Left ventricle myocardium inferior (tissue), 1 donor: ENCODE data around the gene ARL14. TPM values are rescaled to one million over a fixed set of nuclear protein-coding genes. Genes with fewer than 3 reads are reported as not detected.
A peak's percentile ranks its signal among the peaks of the same experiment; 100 is the strongest.
"Not testable (repeated sequence)": the region's sequence is repeated elsewhere in the genome, so short reads cannot be mapped to it uniquely, and the experiment has no call there.

Source experiments
- DNase-seq: peaks from one replicate; pipeline ENCODE4 v3.0.0-alpha.2; 2020
- H3K27ac ChIP-seq: fragments of 200-600 bp; replicated peaks from 2 replicates; pipeline ENCODE4 v1.8.0; 2021
- H3K27me3 ChIP-seq: fragments of 200-600 bp; 2 replicates; pipeline ENCODE4 v1.8.0; 2021; ENCODE audit warnings: low read depth
- H3K36me3 ChIP-seq: fragments of 200-600 bp; 2 replicates; pipeline ENCODE4 v1.8.0; 2021
- H3K4me1 ChIP-seq: fragments of 200-600 bp; 2 replicates; pipeline ENCODE4 v1.8.0; 2021
- H3K4me3 ChIP-seq: fragments of 200-600 bp; 2 replicates; pipeline ENCODE4 v1.8.0; 2021; ENCODE audit warnings: mild to moderate bottlenecking, moderate library complexity
- H3K9me3 ChIP-seq: fragments of 200-600 bp; replicated peaks from 2 replicates; pipeline ENCODE4 v1.8.0; 2021
- intact Hi-C: fragments of 100-400 bp; cut with micrococcal nuclease; formaldehyde crosslinking; loops from one replicate; pipeline ENCODE4 v1.11.0; 2022
- total RNA-seq: library from RNA; stranded (reverse); fragmentation: NEBNext Ultra II Directional; extraction: Animal tissue kit (Norgen Biotek cat#: 25700); gene quantifications from one replicate; pipeline ENCODE4 v1.2.1, GENCODE V29; 2021
- TF ChIP-seq, protein P1 (sequence below): fragments of 200-600 bp; IDR thresholded peaks from 2 replicates; pipeline ENCODE4 v1.8.0; 2021; ENCODE audit warnings: antibody characterized with exemption, mild to moderate bottlenecking, borderline replicate concordance
- donor health status: DM: no; HTN: yes; CAD: no; lungs with severe emphysema.

ARL14 gene
- total RNA-seq, 1 donor from 2014 or later, result not detected

DNA sequence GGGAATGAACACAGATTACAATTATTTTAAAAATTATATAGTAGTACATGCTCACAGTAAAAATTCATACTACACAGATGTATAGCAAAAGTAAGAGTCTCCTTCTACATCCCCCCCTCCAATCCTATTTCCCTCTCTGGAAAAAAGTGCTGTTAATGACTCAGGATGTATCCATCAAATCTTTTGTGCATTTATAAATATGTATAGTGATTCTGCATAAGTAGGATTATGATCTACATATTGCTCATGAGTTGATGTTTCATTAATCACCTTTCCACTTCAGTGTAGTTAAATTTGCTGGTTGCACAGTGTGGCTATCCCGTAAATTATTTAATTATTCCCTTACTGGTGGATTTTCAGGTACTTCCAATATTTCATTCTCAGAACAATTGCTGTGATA is 25.3 kb downstream of the ARL14 start:
- H3K4me1 ChIP-seq, result peaks cover 21% of the 10 kb centered on the region
- TF ChIP-seq, protein P1, sequence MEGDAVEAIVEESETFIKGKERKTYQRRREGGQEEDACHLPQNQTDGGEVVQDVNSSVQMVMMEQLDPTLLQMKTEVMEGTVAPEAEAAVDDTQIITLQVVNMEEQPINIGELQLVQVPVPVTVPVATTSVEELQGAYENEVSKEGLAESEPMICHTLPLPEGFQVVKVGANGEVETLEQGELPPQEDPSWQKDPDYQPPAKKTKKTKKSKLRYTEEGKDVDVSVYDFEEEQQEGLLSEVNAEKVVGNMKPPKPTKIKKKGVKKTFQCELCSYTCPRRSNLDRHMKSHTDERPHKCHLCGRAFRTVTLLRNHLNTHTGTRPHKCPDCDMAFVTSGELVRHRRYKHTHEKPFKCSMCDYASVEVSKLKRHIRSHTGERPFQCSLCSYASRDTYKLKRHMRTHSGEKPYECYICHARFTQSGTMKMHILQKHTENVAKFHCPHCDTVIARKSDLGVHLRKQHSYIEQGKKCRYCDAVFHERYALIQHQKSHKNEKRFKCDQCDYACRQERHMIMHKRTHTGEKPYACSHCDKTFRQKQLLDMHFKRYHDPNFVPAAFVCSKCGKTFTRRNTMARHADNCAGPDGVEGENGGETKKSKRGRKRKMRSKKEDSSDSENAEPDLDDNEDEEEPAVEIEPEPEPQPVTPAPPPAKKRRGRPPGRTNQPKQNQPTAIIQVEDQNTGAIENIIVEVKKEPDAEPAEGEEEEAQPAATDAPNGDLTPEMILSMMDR, result no peak
- intact Hi-C loops, result no loop called here
- no peak overlapping the region for H3K4me3 ChIP-seq
- no peak for DNase-seq
- H3K9me3 ChIP-seq, result no peaks in the 10 kb centered on the region
- no peaks in the 10 kb centered on the region for H3K27me3 ChIP-seq
- no peaks in the 10 kb centered on the region for H3K36me3 ChIP-seq
- H3K27ac ChIP-seq, result no peak overlapping the region

GRCh38 chr3:160703974-160704373 is 27.0 kb downstream of the ARL14 start:
- Histone ChIP-seq H3K9me3 (no peaks in the 10 kb centered on the region), H3K27ac (no peak overlapping the region), H3K4me3 (no peak overlapping the region), H3K36me3 (no peaks in the 10 kb centered on the region), H3K27me3 (no peaks in the 10 kb centered on the region), H3K4me1 (peaks cover 5% of the 10 kb centered on the region)
- TF ChIP-seq, protein P1, result no peak
- DNase-seq, result no peak
- intact Hi-C loops, result no loop called here

- no peaks in the 10 kb centered on the region for H3K4me1 ChIP-seq
- intact Hi-C loops, result loop anchor here (5.0 kb wide), 1 partner anchor 235 kb away; no protein-coding TSS in a partner anchor
- no peaks in the 10 kb centered on the region for H3K9me3 ChIP-seq
- no peaks in the 10 kb centered on the region for H3K27me3 ChIP-seq
- no peaks in the 10 kb centered on the region for H3K36me3 ChIP-seq
- DNase-seq, result no peak
- H3K4me3 ChIP-seq, result no peak overlapping the region
- no peak overlapping the region for H3K27ac ChIP-seq
- TF ChIP-seq, protein P1, result peak; percentile 75
Observed at GRCh38 chr3:160707187-160707794, 30.3 kb downstream of the ARL14 start.

- intact Hi-C loops, result loop anchor here (5.0 kb wide), 1 partner anchor 233 kb away; no protein-coding TSS in a partner anchor
- H3K4me3 ChIP-seq, result no peak overlapping the region
Observed at GRCh38 chr3:160709477-160710182, 32.7 kb downstream of the ARL14 start.

DNA sequence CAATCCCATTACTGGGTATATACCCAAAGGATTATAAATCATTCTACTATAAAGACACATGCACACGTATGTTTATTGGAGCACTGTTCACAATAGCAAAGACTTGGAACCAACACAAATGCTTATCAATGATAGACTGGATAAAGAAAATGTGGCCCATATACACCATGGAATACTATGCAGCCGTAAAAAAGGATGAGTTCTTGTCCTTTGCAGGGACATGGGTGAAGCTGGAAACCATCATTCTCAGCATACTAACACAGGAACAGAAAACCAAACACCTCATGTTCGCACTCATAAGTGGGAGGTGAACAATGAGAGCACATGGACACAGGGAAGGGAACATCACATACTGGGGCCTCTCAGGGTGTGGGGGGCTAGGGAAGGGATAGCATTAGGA is 36.2 kb downstream of the ARL14 start:
- H3K27me3 ChIP-seq, H3K4me1 ChIP-seq, H3K27ac ChIP-seq, H3K9me3 ChIP-seq, DNase-seq, H3K36me3 ChIP-seq, H3K4me3 ChIP-seq, intact Hi-C loops: not testable (repeated sequence)

More at GRCh38 chr3:160709477-160710182, 32.7 kb downstream of the ARL14 start:
- Histone ChIP-seq H3K27ac (no peak overlapping the region), H3K4me1 (no peaks in the 10 kb centered on the region), H3K36me3 (no peaks in the 10 kb centered on the region), H3K9me3 (no peaks in the 10 kb centered on the region), H3K27me3 (no peaks in the 10 kb centered on the region)
- TF ChIP-seq, protein P1, result no peak
- DNase-seq, result no peak

GRCh38 chr3:160719710-160720109 is 42.8 kb downstream of the ARL14 start:
- H3K36me3 ChIP-seq, result no peaks in the 10 kb centered on the region
- intact Hi-C loops, result no loop called here
- H3K9me3 ChIP-seq, result peaks cover 10% of the 10 kb centered on the region
- TF ChIP-seq, protein P1, result no peak
- no peak for DNase-seq
- H3K4me3 ChIP-seq, result no peak overlapping the region
- no peaks in the 10 kb centered on the region for H3K27me3 ChIP-seq
- H3K4me1 ChIP-seq, result peaks cover 7% of the 10 kb centered on the region
- H3K27ac ChIP-seq, result no peak overlapping the region
